ENCODE measurements around the gene SASH3. TPM values are rescaled to one million over a fixed set of nuclear protein-coding genes. Genes with fewer than 3 reads are reported as not detected.

Gene SASH3
- total RNA-seq, 1 donor from 2014 or later: not detected

- H3K4me3 Mint-ChIP-seq (ENCODE audit: unreplicated experiment): no peak overlapping the region
- no peaks in the 10 kb centered on the region for H3K36me3 Mint-ChIP-seq (ENCODE audit: unreplicated experiment)
- no peak for DNase-seq (ENCODE audit: extremely low spot score, unreplicated experiment)
- TF ChIP-seq CTCF (IDR thresholded peaks at IDR 0.05): no peak
- H3K27me3 Mint-ChIP-seq (ENCODE audit: unreplicated experiment): no peaks in the 10 kb centered on the region
- no peak overlapping the region for H3K27ac Mint-ChIP-seq (ENCODE audit: unreplicated experiment)
- no peaks in the 10 kb centered on the region for H3K4me1 Mint-ChIP-seq (ENCODE audit: unreplicated experiment)
- H3K9me3 Mint-ChIP-seq (ENCODE audit: unreplicated experiment): no peaks in the 10 kb centered on the region
Observed at GRCh38 chrX:129779086-129779672, 570 bp upstream of the SASH3 start.

- Mint-ChIP-seq H3K27ac (ENCODE audit: unreplicated experiment) (no peak overlapping the region), H3K36me3 (ENCODE audit: unreplicated experiment) (no peaks in the 10 kb centered on the region), H3K4me1 (ENCODE audit: unreplicated experiment) (no peaks in the 10 kb centered on the region), H3K4me3 (ENCODE audit: unreplicated experiment) (no peak overlapping the region), H3K27me3 (ENCODE audit: unreplicated experiment) (no peaks in the 10 kb centered on the region), H3K9me3 (ENCODE audit: unreplicated experiment) (no peaks in the 10 kb centered on the region)
- TF ChIP-seq CTCF (IDR thresholded peaks at IDR 0.05): no peak
- no peak for DNase-seq (ENCODE audit: extremely low spot score, unreplicated experiment)
Observed at GRCh38 chrX:129780441-129781105, 824 bp downstream of the SASH3 start.

- no peak for DNase-seq (ENCODE audit: extremely low spot score, unreplicated experiment)
- no peaks in the 10 kb centered on the region for H3K9me3 Mint-ChIP-seq (ENCODE audit: unreplicated experiment)
- H3K36me3 Mint-ChIP-seq (ENCODE audit: unreplicated experiment): no peaks in the 10 kb centered on the region
- H3K27ac Mint-ChIP-seq (ENCODE audit: unreplicated experiment): no peak overlapping the region
- H3K4me3 Mint-ChIP-seq (ENCODE audit: unreplicated experiment): no peak overlapping the region
- no peaks in the 10 kb centered on the region for H3K27me3 Mint-ChIP-seq (ENCODE audit: unreplicated experiment)
- TF ChIP-seq CTCF (IDR thresholded peaks at IDR 0.05): no peak
- no peaks in the 10 kb centered on the region for H3K4me1 Mint-ChIP-seq (ENCODE audit: unreplicated experiment)
Observed at GRCh38 chrX:129781134-129781672, 1.5 kb downstream of the SASH3 start.

- Mint-ChIP-seq H3K4me3 (ENCODE audit: unreplicated experiment) (no peak overlapping the region), H3K9me3 (ENCODE audit: unreplicated experiment) (no peaks in the 10 kb centered on the region), H3K27ac (ENCODE audit: unreplicated experiment) (no peak overlapping the region), H3K36me3 (ENCODE audit: unreplicated experiment) (no peaks in the 10 kb centered on the region), H3K4me1 (ENCODE audit: unreplicated experiment) (no peaks in the 10 kb centered on the region), H3K27me3 (ENCODE audit: unreplicated experiment) (no peaks in the 10 kb centered on the region)
- TF ChIP-seq CTCF (IDR thresholded peaks at IDR 0.05): no peak
- DNase-seq (ENCODE audit: extremely low spot score, unreplicated experiment): no peak
Observed at GRCh38 chrX:129781680-129782495, 2.1 kb downstream of the SASH3 start.

GRCh38 chrX:129782706-129783105, 3.0 kb downstream of the SASH3 start:
- H3K9me3 Mint-ChIP-seq (ENCODE audit: unreplicated experiment): no peaks in the 10 kb centered on the region
- no peaks in the 10 kb centered on the region for H3K36me3 Mint-ChIP-seq (ENCODE audit: unreplicated experiment)
- no peak for DNase-seq (ENCODE audit: extremely low spot score, unreplicated experiment)
- no peak overlapping the region for H3K27ac Mint-ChIP-seq (ENCODE audit: unreplicated experiment)
- TF ChIP-seq CTCF (IDR thresholded peaks at IDR 0.05): no peak
- H3K4me3 Mint-ChIP-seq (ENCODE audit: unreplicated experiment): no peak overlapping the region
- no peaks in the 10 kb centered on the region for H3K27me3 Mint-ChIP-seq (ENCODE audit: unreplicated experiment)
- no peaks in the 10 kb centered on the region for H3K4me1 Mint-ChIP-seq (ENCODE audit: unreplicated experiment)

All from osteocyte (in vitro differentiated cells).